CD14-positive monocyte (primary cell): ENCODE measurements around the gene RNF157. TPM values are rescaled to one million over a fixed set of nuclear protein-coding genes. Genes with fewer than 3 reads are reported as not detected.

Experiments
- DNase-seq, 3 donors: peaks; one replicate each; pipeline ENCODE4 v3.0.0-alpha.2; 2011 to 2022
- H2AFZ ChIP-seq: 2 replicates; pipeline ENCODE4 v1.6.0; 2012; ENCODE audit warnings: mild to moderate bottlenecking, low read depth, low read length, inconsistent platforms; ENCODE audit not compliant: insufficient read depth, poor library complexity, severe bottlenecking
- H3K27ac ChIP-seq, 2 donors: 1 replicate in 1 of 2; 2 replicates in 1 of 2; pipeline ENCODE4 v1.5.1; 2012 to 2013; ENCODE audit warnings: low read length in 2 of 2, control low read depth in 1 of 2, inconsistent platforms in 1 of 2, low read depth in 1 of 2, mild to moderate bottlenecking in 1 of 2
- H3K27me3 ChIP-seq, 2 donors: one replicate each; pipeline versions ENCODE4 v1.6.0 to v1.6.1; 2011 to 2013; ENCODE audit warnings: low read length in 2 of 2; ENCODE audit not compliant: control insufficient read depth in 2 of 2, insufficient read depth in 2 of 2
- H3K36me3 ChIP-seq, 2 donors: replicated peaks in 1 of 2; 1 replicate in 1 of 2; 2 replicates in 1 of 2; pipeline versions ENCODE4 v1.5.1 to v1.6.1; 2012 to 2013; ENCODE audit warnings: low read length in 2 of 2, control low read depth in 1 of 2, inconsistent platforms in 1 of 2, mild to moderate bottlenecking in 1 of 2; ENCODE audit not compliant: insufficient read depth in 2 of 2, control insufficient read depth in 1 of 2
- H3K4me1 ChIP-seq, 2 donors: 1 replicate in 1 of 2; 2 replicates in 1 of 2; pipeline versions ENCODE4 v1.5.1 to v1.6.1; 2012 to 2013; ENCODE audit warnings: low read length in 2 of 2, control low read depth in 1 of 2, inconsistent platforms in 1 of 2, mild to moderate bottlenecking in 1 of 2, moderate library complexity in 1 of 2; ENCODE audit not compliant: insufficient read depth in 2 of 2, control insufficient read depth in 1 of 2
- H3K4me2 ChIP-seq: replicated peaks from 2 replicates; pipeline ENCODE3; 2012; ENCODE audit warnings: low read length, moderate library complexity, mild to moderate bottlenecking; ENCODE audit not compliant: poor library complexity, severe bottlenecking; ENCODE audit errors: extremely low read depth
- H3K4me3 ChIP-seq, 3 experiments: fragments of 200-600 bp in 1 of 3; sonication (generic) in 1 of 3; replicated peaks in 1 of 3; 1 replicate in 2 of 3; 2 replicates in 1 of 3; pipeline ENCODE4 v1.5.1; 2011 to 2013; ENCODE audit warnings: low read length in 3 of 3, mild to moderate bottlenecking in 3 of 3, control low read depth in 2 of 3, low read depth in 2 of 3, inconsistent platforms in 1 of 3, moderate library complexity in 1 of 3
- H3K79me2 ChIP-seq: 2 replicates; pipeline ENCODE4 v1.6.0; 2012; ENCODE audit warnings: mild to moderate bottlenecking, control low read depth, inconsistent platforms, low read length, moderate library complexity; ENCODE audit not compliant: insufficient read depth
- H3K9ac ChIP-seq: 2 replicates; pipeline ENCODE4 v1.6.0; 2017; ENCODE audit warnings: low read length, mild to moderate bottlenecking; ENCODE audit not compliant: insufficient read depth, poor library complexity, severe bottlenecking
- H3K9me3 ChIP-seq, 2 donors: replicated peaks in 1 of 2; 1 replicate in 1 of 2; 2 replicates in 1 of 2; pipeline versions ENCODE4 v1.5.1 to v1.6.1; 2012 to 2013; ENCODE audit warnings: low read length in 2 of 2, control low read depth in 1 of 2; ENCODE audit not compliant: control insufficient read depth in 1 of 2, insufficient read depth in 1 of 2
- H4K20me1 ChIP-seq: 2 replicates; pipeline ENCODE4 v1.6.0; 2012; ENCODE audit warnings: mild to moderate bottlenecking, low read length, control low read depth, moderate library complexity; ENCODE audit not compliant: insufficient read depth
- H3K27ac Mint-ChIP-seq, 7 donors: one replicate each; pipeline ENCODE4 v1.8.0; 2020; ENCODE audit warnings: mild to moderate bottlenecking in 7 of 7, mixed read lengths in 7 of 7, moderate library complexity in 6 of 7, inconsistent platforms in 2 of 7
- H3K27me3 Mint-ChIP-seq, 3 donors: one replicate each; pipeline ENCODE4 v1.8.0; 2021 to 2022; ENCODE audit warnings: low read depth in 3 of 3, mild to moderate bottlenecking in 3 of 3, mixed read lengths in 3 of 3, moderate library complexity in 3 of 3, inconsistent platforms in 1 of 3
- H3K36me3 Mint-ChIP-seq, 2 donors: one replicate each; pipeline ENCODE4 v1.8.0; 2020; ENCODE audit warnings: mixed read lengths in 2 of 2, inconsistent platforms in 1 of 2, mild to moderate bottlenecking in 1 of 2
- H3K4me1 Mint-ChIP-seq: one replicate; pipeline ENCODE4 v1.8.0; 2020; ENCODE audit warnings: mild to moderate bottlenecking, mixed read lengths
- H3K4me3 Mint-ChIP-seq, 2 donors: one replicate each; pipeline ENCODE4 v1.8.0; 2020; ENCODE audit warnings: mild to moderate bottlenecking in 2 of 2, mixed read lengths in 2 of 2, moderate library complexity in 1 of 2
- H3K9me3 Mint-ChIP-seq, 7 donors: one replicate each; pipeline ENCODE4 v1.8.0; 2020 to 2022; ENCODE audit warnings: mixed read lengths in 7 of 7, mild to moderate bottlenecking in 6 of 7, moderate library complexity in 6 of 7, inconsistent platforms in 2 of 7
- WGBS: methylation state at CpG from one replicate; pipeline ENCODE4 v1.1.5; 2013; ENCODE audit warnings: missing lambda C conversion rate; ENCODE audit not compliant: insufficient coverage; 5-methylcytosine and 5-hydroxymethylcytosine counted together
- intact Hi-C, 2 donors: fragments of 100-400 bp; cut with micrococcal nuclease; formaldehyde crosslinking; loops; one replicate each; pipeline versions ENCODE4 v1.15.0 to v1.15.1; 2023
- polyA plus RNA-seq, 3 donors: library from polyadenylated mRNA; depleted of rRNA in 1 of 3; unstranded in 2 of 3; stranded (reverse) in 1 of 3; fragments of 300-500 nt in 2 of 3; fragments of >200 nt in 1 of 3; fragmentation: Illumina TruSeq in 2 of 3; gene quantifications; 1 replicate in 2 of 3; 2 replicates in 1 of 3; pipeline ENCODE4 v1.2.3, GENCODE V29; 2012 to 2021
- TF ChIP-seq, protein P1 (sequence below): fragments of 200-600 bp; IDR thresholded peaks from one replicate; pipeline ENCODE4 v1.8.0; 2022; ENCODE audit warnings: antibody characterized with exemption, mild to moderate bottlenecking

The RNF157 gene
- polyA plus RNA-seq, 3 donors: 0.03 TPM; not detected in 2

DNA sequence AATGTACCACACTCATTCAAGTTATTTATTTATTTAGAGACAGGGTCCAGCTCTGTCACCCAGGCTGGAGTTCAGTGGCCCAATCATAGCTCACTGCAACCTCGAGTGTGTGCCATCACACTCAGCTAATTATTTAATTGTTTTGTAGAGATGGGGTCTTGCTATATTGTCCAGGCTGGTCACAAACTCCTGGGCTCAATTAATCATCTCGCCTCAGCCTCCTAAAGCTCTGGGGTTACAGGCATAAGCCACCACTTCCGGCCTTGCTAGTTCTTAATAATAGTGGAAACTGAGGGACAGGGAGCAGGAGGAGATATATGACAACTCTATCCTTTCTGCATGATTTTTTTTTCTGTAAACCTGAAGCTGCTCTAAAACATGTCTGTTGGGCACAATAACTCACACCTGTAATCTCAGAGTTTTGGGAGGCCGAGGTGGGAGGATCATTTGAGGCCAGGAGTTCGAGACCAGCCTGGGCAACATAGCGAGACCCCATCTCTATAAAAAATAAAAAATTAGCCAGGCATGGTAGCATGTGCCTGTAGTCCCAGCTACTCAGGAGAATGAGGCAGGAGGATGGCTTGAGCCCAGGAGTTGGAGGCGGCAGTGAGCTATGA, 125.0 kb downstream of the RNF157 start:
- Mint-ChIP-seq H3K36me3 (no peaks in the 10 kb centered on the region), H3K4me1 (no peaks in the 10 kb centered on the region), H3K27me3 (peaks cover 9 to 38% (median 16%) of the 10 kb centered on the region in 3 donors), H3K4me3 (no peak overlapping the region), H3K9me3 (peaks cover 0 to 8% (median 6%) of the 10 kb centered on the region in 7 donors), H3K27ac (no peak overlapping the region)
- Histone ChIP-seq H3K9ac (no peak overlapping the region), H3K9me3 (no peaks in the 10 kb centered on the region), H3K4me3 (no peak overlapping the region), H4K20me1 (no peaks in the 10 kb centered on the region), H3K27me3 (peaks cover 0 to 2% of the 10 kb centered on the region in 2 donors), H3K27ac (no peak overlapping the region), H3K4me1 (no peaks in the 10 kb centered on the region), H3K36me3 (no peaks in the 10 kb centered on the region), H2AFZ (no peak overlapping the region), H3K4me2 (no peak overlapping the region), H3K79me2 (no peaks in the 10 kb centered on the region)
- no peak for DNase-seq
- WGBS: 100% methylated on average over 1 of the region's 7 CpGs
- intact Hi-C loops: no loop called here
- TF ChIP-seq, protein P1, sequence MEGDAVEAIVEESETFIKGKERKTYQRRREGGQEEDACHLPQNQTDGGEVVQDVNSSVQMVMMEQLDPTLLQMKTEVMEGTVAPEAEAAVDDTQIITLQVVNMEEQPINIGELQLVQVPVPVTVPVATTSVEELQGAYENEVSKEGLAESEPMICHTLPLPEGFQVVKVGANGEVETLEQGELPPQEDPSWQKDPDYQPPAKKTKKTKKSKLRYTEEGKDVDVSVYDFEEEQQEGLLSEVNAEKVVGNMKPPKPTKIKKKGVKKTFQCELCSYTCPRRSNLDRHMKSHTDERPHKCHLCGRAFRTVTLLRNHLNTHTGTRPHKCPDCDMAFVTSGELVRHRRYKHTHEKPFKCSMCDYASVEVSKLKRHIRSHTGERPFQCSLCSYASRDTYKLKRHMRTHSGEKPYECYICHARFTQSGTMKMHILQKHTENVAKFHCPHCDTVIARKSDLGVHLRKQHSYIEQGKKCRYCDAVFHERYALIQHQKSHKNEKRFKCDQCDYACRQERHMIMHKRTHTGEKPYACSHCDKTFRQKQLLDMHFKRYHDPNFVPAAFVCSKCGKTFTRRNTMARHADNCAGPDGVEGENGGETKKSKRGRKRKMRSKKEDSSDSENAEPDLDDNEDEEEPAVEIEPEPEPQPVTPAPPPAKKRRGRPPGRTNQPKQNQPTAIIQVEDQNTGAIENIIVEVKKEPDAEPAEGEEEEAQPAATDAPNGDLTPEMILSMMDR: no peak

DNA sequence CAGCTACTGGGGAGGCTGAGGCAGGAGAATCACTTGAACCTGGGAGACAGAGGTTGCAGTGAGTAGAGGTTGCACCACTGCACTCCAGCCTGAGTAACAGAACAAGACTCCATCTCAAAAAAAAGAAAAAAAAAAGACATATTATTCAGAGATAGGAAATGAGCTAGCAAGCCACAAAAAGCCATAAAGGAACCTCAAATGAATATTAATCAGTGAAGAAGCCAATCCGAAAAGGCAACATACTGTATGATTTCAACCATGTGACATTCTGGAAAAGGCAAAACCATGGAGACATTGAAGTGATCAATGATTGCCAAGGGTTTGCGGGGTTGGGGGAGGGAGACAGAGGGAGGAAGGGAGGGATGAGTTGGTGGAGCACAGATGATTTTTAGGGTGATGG, 128.3 kb downstream of the RNF157 start:
- H3K79me2 ChIP-seq: no peaks in the 10 kb centered on the region
- H3K9me3 Mint-ChIP-seq: peaks cover 0 to 8% (median 6%) of the 10 kb centered on the region in 7 donors
- peaks cover 3% of the 10 kb centered on the region for H3K4me1 Mint-ChIP-seq
- H3K27ac ChIP-seq: no peak overlapping the region
- H3K4me2 ChIP-seq: no peak overlapping the region
- no peaks in the 10 kb centered on the region for H3K36me3 Mint-ChIP-seq
- H3K4me3 Mint-ChIP-seq: peak overlapping the region in 1 of 2 donors; percentile 11
- peaks cover 9 to 43% (median 19%) of the 10 kb centered on the region in 3 donors for H3K27me3 Mint-ChIP-seq
- H3K36me3 ChIP-seq: no peaks in the 10 kb centered on the region
- WGBS: 50% methylated on average over 2 of the region's 2 CpGs
- H3K9me3 ChIP-seq: no peaks in the 10 kb centered on the region
- intact Hi-C loops: no loop called here
- peaks cover 0 to 2% of the 10 kb centered on the region in 2 donors for H3K27me3 ChIP-seq
- H3K4me1 ChIP-seq: peaks cover 6% of the 10 kb centered on the region in 2 donors
- no peak overlapping the region for H3K27ac Mint-ChIP-seq
- H3K9ac ChIP-seq: no peak overlapping the region
- H2AFZ ChIP-seq: no peak overlapping the region
- TF ChIP-seq, protein P1: no peak
- no peak overlapping the region for H3K4me3 ChIP-seq
- no peak for DNase-seq
- no peaks in the 10 kb centered on the region for H4K20me1 ChIP-seq
